ENCODE measurements around the gene PASK.
A peak's percentile ranks its signal among the peaks of the same experiment; 100 is the strongest.

Gene PASK

DNA sequence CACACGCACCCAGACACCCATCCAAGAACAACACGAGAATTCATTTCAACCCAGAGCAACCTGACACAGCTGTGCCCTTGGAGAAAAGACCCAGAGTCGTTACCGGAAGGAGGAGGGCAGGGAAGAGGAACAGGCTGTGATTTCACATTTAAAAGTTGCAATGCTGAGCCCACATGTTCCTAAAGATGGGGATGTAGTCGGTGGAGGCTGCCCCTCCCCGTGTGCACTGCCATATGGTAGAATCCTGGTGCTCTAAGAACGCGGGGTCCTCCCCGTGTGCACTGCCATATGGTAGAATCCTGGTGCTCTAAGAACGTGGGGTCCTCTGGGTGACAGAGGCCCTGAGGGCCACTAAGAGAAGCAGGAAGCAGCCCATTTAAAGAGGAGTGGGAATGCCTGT is 58.1 kb downstream of the PASK start:
- ChIA-PET POLR2A (no interaction called here), CTCF (interaction anchor here (1.1 kb wide), 1 partner anchor 13 kb away, joined by 4 read pairs; no protein-coding TSS in a partner anchor)
- DNase-seq (ENCODE audit: extremely low spot score), result no peak
- TF ChIP-seq FOXA1 (IDR thresholded peaks at IDR 0.05), result no peak
- no peak for TF ChIP-seq TARDBP (IDR thresholded peaks at IDR 0.05)
- no peak for TF ChIP-seq BHLHE40 (IDR thresholded peaks at IDR 0.05; ENCODE audit: borderline replicate concordance)
- no peak for TF ChIP-seq ELF4 (IDR thresholded peaks at IDR 0.05)
- TF ChIP-seq HDGF (IDR thresholded peaks at IDR 0.05; ENCODE audit: borderline replicate concordance), result no peak
- TF ChIP-seq FOXK2 (IDR thresholded peaks at IDR 0.05), result no peak
- no peak for TF ChIP-seq SP1 (IDR thresholded peaks at IDR 0.05)

DNA sequence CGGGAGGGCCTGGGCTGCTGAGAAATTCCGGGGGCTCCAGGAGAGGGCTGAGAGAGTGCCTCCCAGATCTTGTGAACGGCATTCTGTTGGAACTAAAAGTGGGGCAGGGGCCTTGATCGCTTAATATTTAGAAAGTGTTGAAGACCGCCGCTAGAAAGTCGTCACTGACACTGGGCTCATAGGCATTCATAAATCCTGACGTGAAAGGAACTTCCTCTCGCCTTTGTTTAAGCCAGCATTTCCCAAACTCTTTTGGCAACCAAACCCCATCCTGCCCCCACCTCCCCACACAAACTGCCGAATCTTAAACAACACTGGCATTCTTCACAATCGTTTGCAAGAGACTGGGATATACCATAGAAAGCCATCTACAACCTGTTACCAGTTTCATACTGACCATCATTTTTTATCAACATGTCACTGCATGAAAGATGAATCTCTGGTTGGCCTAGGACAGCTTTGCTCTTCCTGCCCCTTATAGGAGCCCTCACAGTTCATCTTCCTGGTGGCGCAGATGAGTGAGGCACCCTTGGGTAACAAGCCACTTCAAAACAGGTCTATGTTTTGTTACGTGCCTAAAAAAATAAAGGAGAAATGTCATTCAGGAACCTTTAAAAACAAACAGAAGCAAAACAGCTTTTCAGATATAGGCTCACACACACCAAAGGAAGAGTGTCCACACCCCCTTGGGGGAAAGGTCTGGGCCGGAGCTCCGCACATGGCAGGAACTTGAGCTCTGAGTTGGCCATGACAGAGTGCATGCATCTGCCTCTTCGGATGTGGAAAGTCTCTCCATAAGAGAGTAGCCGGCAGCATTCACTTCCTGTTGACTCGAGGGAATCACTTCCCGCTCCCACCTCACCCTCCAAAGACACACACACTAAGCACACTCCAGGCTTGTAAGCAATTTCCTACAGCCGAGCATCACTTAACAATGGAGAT is 60.2 kb downstream of the PASK start:
- no peak for DNase-seq (ENCODE audit: extremely low spot score)
- POLR2A ChIA-PET, result interaction anchor here (2.1 kb wide), 1 partner anchor 13 kb away, joined by 7 read pairs; the partner anchor contains the start of gene MTERF4
- CTCF ChIA-PET, result no interaction called here
- TF ChIP-seq SUZ12 (IDR thresholded peaks at IDR 0.05) (no peak), FOXA1 (IDR thresholded peaks at IDR 0.05) (no peak), ZNF384 (IDR thresholded peaks at IDR 0.05) (no peak), SP1 (IDR thresholded peaks at IDR 0.05) (no peak), LEF1 (IDR thresholded peaks at IDR 0.05; ENCODE audit: borderline replicate concordance) (no peak), TARDBP (IDR thresholded peaks at IDR 0.05) (no peak), NFRKB (IDR thresholded peaks at IDR 0.05) (no peak), ARNT (IDR thresholded peaks at IDR 0.05) (no peak), BHLHE40 (IDR thresholded peaks at IDR 0.05; ENCODE audit: borderline replicate concordance) (no peak), L3MBTL2 (conservative IDR thresholded peaks at IDR 0.05) (no peak), HDGF (IDR thresholded peaks at IDR 0.05; ENCODE audit: borderline replicate concordance) (no peak), CTBP1 (IDR thresholded peaks at IDR 0.05; ENCODE audit: borderline replicate concordance) (no peak), FOXK2 (IDR thresholded peaks at IDR 0.05) (no peak), ELF4 (IDR thresholded peaks at IDR 0.05) (no peak), FOXM1 (IDR thresholded peaks at IDR 0.05; ENCODE audit: borderline replicate concordance) (no peak)
- TF ChIP-seq, protein P1, sequence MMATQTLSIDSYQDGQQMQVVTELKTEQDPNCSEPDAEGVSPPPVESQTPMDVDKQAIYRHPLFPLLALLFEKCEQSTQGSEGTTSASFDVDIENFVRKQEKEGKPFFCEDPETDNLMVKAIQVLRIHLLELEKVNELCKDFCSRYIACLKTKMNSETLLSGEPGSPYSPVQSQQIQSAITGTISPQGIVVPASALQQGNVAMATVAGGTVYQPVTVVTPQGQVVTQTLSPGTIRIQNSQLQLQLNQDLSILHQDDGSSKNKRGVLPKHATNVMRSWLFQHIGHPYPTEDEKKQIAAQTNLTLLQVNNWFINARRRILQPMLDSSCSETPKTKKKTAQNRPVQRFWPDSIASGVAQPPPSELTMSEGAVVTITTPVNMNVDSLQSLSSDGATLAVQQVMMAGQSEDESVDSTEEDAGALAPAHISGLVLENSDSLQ (IDR thresholded peaks at IDR 0.05), result no peak

DNA sequence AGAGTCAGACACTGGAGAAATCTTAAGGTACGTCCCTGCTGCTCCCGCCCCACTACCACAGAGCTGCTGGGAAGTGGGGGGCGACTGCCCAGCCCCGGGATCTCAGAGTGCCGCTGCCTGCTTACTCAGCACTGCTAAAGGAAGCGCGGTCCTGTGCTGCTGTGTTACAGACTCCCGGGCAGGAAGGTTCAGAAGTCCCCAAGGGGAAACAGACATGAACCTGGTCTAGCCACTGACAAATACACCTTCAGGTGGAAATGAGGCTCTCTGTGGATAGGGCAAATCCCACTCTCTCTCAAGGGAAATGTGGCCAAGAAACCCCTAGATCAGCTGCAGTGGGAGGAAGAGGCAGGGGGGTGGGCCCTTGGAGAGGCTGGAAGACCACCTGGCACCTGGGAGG is 60.9 kb downstream of the PASK start:
- TF ChIP-seq NFRKB (IDR thresholded peaks at IDR 0.05), result no peak
- TF ChIP-seq HDGF (IDR thresholded peaks at IDR 0.05; ENCODE audit: borderline replicate concordance), result no peak
- TF ChIP-seq FOXM1 (IDR thresholded peaks at IDR 0.05; ENCODE audit: borderline replicate concordance), result no peak
- no peak for TF ChIP-seq FOXK2 (IDR thresholded peaks at IDR 0.05)
- TF ChIP-seq SUZ12 (IDR thresholded peaks at IDR 0.05), result no peak
- no peak for TF ChIP-seq L3MBTL2 (conservative IDR thresholded peaks at IDR 0.05)
- no peak for TF ChIP-seq CTBP1 (IDR thresholded peaks at IDR 0.05; ENCODE audit: borderline replicate concordance)
- TF ChIP-seq FOXA1 (IDR thresholded peaks at IDR 0.05), result no peak
- no peak for TF ChIP-seq BHLHE40 (IDR thresholded peaks at IDR 0.05; ENCODE audit: borderline replicate concordance)
- TF ChIP-seq, protein P1 (IDR thresholded peaks at IDR 0.05), result no peak
- TF ChIP-seq TARDBP (IDR thresholded peaks at IDR 0.05), result no peak
- TF ChIP-seq ARNT (IDR thresholded peaks at IDR 0.05), result no peak
- TF ChIP-seq ZNF384 (IDR thresholded peaks at IDR 0.05), result no peak

DNA sequence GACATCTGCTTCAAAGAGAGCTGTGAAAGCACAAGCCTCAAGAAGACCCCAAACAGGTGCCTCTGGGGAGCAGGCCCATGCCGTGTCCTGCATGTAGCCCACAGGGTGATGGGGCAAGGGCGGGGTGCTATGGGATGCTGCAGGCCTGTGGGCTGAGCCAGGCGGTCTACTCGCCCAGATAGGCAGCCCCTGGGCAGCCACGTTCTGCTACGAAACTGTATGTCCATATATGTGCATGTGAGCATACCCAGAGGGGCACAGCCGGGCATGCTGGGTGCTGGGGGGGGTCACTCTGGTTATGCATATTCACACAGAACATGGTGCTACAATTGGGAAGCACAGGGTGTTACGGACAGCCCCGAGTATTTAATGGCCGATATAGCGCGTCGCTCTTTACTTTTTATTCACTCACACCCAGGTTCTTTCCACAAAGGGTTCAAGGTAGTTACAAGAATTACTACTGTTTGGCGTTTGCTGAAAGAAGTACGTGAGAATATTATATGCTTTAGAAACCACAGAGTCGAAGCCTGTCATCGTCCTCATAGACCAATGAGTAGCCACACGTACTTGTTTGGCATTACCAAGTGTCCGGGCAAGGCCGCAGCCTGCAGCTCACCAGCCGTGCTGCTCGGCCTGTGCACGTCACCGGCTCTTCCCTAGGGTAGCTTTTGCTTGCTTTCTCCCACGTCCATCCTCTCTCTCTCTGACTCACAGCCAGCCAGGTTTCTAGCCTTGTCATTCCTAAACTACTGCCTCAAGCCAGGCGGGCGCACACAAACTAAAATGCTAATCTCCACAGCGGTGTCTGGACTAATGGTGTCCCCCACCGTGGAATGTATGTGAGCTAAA is 61.6 kb downstream of the PASK start:
- no peak for TF ChIP-seq SUZ12 (IDR thresholded peaks at IDR 0.05)
- TF ChIP-seq ARNT (IDR thresholded peaks at IDR 0.05), result no peak
- POLR2A ChIA-PET, result interaction anchor here (2.1 kb wide), 1 partner anchor 14 kb away, joined by 7 read pairs; the partner anchor contains the start of gene MTERF4
- CTCF ChIA-PET, result no interaction called here
- no peak for DNase-seq (ENCODE audit: extremely low spot score)

More for the DNA sequence above, 60.9 kb downstream of the PASK start:
- CTCF ChIA-PET, result no interaction called here
- DNase-seq (ENCODE audit: extremely low spot score), result no peak
- POLR2A ChIA-PET, result interaction anchor here (2.1 kb wide), 1 partner anchor 13 kb away, joined by 7 read pairs; the partner anchor contains the start of gene MTERF4

DNA sequence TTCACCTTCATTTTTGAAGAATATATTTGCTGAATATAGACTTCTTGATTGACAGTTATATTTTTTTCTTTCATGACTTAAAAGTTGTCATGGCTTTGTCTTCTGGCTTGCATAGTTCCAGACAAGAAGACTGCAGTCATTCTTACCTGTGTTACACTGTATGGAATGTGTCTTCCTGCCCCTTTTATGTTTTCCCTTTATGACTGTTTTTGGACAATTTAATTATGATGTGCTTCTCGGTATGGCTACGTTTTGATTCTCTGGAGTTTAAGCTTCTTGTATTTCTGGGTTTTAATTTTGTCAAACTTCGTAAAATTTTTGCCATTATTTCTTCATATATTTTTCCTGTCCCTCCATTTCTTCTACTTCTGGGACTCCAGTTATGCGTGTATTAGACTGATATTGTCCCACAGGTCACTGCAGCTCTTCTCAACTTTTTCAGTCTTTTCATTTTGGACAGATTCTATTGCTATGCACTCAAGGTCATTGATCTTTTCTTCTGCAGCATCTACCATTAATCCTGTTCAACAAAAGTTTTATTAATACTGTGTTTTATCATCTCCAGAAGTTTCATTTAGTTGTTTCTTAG is 64.3 kb downstream of the PASK start:
- TF ChIP-seq LEF1 (IDR thresholded peaks at IDR 0.05; ENCODE audit: borderline replicate concordance) (no peak), SP1 (IDR thresholded peaks at IDR 0.05) (no peak)
- TF ChIP-seq, protein P1 (IDR thresholded peaks at IDR 0.05), result peak; percentile 15; the same call in 1 of the 2 replicates
- ChIA-PET POLR2A (no interaction called here), CTCF (no interaction called here)
- DNase-seq (ENCODE audit: extremely low spot score), result no peak

DNA sequence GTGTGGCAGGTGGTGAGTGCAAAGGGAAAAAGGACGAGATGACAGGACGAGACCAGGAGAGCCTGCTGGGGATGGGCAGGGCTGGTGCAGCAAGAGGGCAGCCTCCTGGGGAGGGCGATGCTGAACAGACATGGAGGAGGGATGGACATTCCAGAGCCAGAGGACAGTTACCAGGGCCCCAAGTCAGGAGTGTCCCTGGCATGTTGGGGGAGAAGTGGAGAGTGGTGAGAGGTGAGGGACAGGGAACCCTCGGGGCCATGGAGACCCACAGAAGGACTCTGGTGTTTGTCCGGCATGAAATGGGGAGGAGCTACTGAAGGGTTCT is 66.2 kb downstream of the PASK start:
- ChIA-PET POLR2A (no interaction called here), CTCF (no interaction called here)
- no peak for TF ChIP-seq NFRKB (IDR thresholded peaks at IDR 0.05)
- no peak for TF ChIP-seq CTBP1 (IDR thresholded peaks at IDR 0.05; ENCODE audit: borderline replicate concordance)
- TF ChIP-seq FOXA1 (IDR thresholded peaks at IDR 0.05), result no peak
- TF ChIP-seq ZNF384 (IDR thresholded peaks at IDR 0.05), result no peak
- TF ChIP-seq FOXK2 (IDR thresholded peaks at IDR 0.05), result no peak
- TF ChIP-seq SUZ12 (IDR thresholded peaks at IDR 0.05), result no peak
- no peak for TF ChIP-seq TARDBP (IDR thresholded peaks at IDR 0.05)
- TF ChIP-seq BHLHE40 (IDR thresholded peaks at IDR 0.05; ENCODE audit: borderline replicate concordance), result no peak
- no peak for TF ChIP-seq SP1 (IDR thresholded peaks at IDR 0.05)
- TF ChIP-seq ARNT (IDR thresholded peaks at IDR 0.05), result no peak
- TF ChIP-seq FOXM1 (IDR thresholded peaks at IDR 0.05; ENCODE audit: borderline replicate concordance), result no peak
- no peak for TF ChIP-seq ELF4 (IDR thresholded peaks at IDR 0.05)
- no peak for TF ChIP-seq L3MBTL2 (conservative IDR thresholded peaks at IDR 0.05)
- no peak for TF ChIP-seq HDGF (IDR thresholded peaks at IDR 0.05; ENCODE audit: borderline replicate concordance)
- TF ChIP-seq, protein P1 (IDR thresholded peaks at IDR 0.05), result no peak
- no peak for TF ChIP-seq LEF1 (IDR thresholded peaks at IDR 0.05; ENCODE audit: borderline replicate concordance)
- DNase-seq (ENCODE audit: extremely low spot score), result no peak

All from HEK293T (cell line).